GM10266 (cell line): ENCODE results near the gene BET1L.

Experiments used
- DNase-seq: peaks from one replicate; pipeline ENCODE4 v3.0.0; 2012; ENCODE audit errors: extremely low spot score
- CTCF ChIP-seq: IDR thresholded peaks from 2 replicates; pipeline ENCODE4 v1.5.1; 2012; ENCODE audit warnings: mild to moderate bottlenecking, low read depth; ENCODE audit not compliant: control insufficient read depth, insufficient read depth; ENCODE audit errors: missing control alignments

The BET1L gene

GRCh38 chr11:218815-219593 lies 11.8 kb upstream of the BET1L start:
- no peak for DNase-seq
- no peak for TF ChIP-seq CTCF

GRCh38 chr11:217704-218103 lies 10.5 kb upstream of the BET1L start:
- no peak for TF ChIP-seq CTCF
- no peak for DNase-seq

- no peak for TF ChIP-seq CTCF
- DNase-seq = no peak
These were observed 9.1 kb upstream of the BET1L start for GRCh38 chr11:216081-216974.

GRCh38 chr11:215581-216037 lies 8.4 kb upstream of the BET1L start:
- TF ChIP-seq CTCF = no peak
- no peak for DNase-seq

- TF ChIP-seq CTCF = no peak
- no peak for DNase-seq
These were observed 6.9 kb upstream of the BET1L start for GRCh38 chr11:214083-214482.

GRCh38 chr11:213111-213510 lies 5.9 kb upstream of the BET1L start:
- DNase-seq = no peak
- TF ChIP-seq CTCF = no peak
